ENCODE measurements around the gene ASB18. TPM values are rescaled to one million over a fixed set of nuclear protein-coding genes. Genes with fewer than 3 reads are reported as not detected.

The ASB18 gene
- total and polyA plus RNA-seq, 9 donors, result not detected

GRCh38 chr2:236155406-236155805 lies 108.8 kb downstream of the ASB18 start:
- WGBS, 3 donors, result 71 to 77% (median 73%) methylated on average over 3 of the region's 3 CpGs
- no peak for DNase-seq
- TF ChIP-seq POLR2A (IDR thresholded peaks at IDR 0.05) (no peak), EP300 (IDR thresholded peaks at IDR 0.05) (no peak), CTCF (IDR thresholded peaks at IDR 0.05) (no peak)

GRCh38 chr2:236146436-236146835 lies 117.8 kb downstream of the ASB18 start:
- Histone ChIP-seq H3K27ac (no peak overlapping the region), H3K4me3 (no peak overlapping the region), H3K4me1 (ENCODE audit: insufficient read depth) (no peaks in the 10 kb centered on the region), H3K9me3 (no peaks in the 10 kb centered on the region), H3K36me3 (no peaks in the 10 kb centered on the region), H3K27me3 (no peaks in the 10 kb centered on the region)
- TF ChIP-seq POLR2A (IDR thresholded peaks at IDR 0.05), result no peak
- TF ChIP-seq EP300 (IDR thresholded peaks at IDR 0.05), result no peak
- TF ChIP-seq CTCF (IDR thresholded peaks at IDR 0.05), result no peak
- no peak for DNase-seq
- 93 to 94% (median 93%) methylated on average over 7 of the region's 7 CpGs for WGBS, 3 donors
- intact Hi-C loops (cut with DNase I), result no loop called here

More at GRCh38 chr2:236155406-236155805, 108.8 kb downstream of the ASB18 start:
- Histone ChIP-seq H3K4me3 (no peak overlapping the region), H3K4me1 (ENCODE audit: insufficient read depth) (no peaks in the 10 kb centered on the region), H3K27me3 (no peaks in the 10 kb centered on the region), H3K9me3 (no peaks in the 10 kb centered on the region), H3K27ac (no peak overlapping the region), H3K36me3 (no peaks in the 10 kb centered on the region)
- intact Hi-C loops (cut with DNase I), result no loop called here

GRCh38 chr2:236143811-236144210 lies 120.4 kb downstream of the ASB18 start:
- no peaks in the 10 kb centered on the region for H3K36me3 ChIP-seq
- H3K27me3 ChIP-seq, result no peaks in the 10 kb centered on the region
- H3K4me3 ChIP-seq, result no peak overlapping the region
- no peaks in the 10 kb centered on the region for H3K4me1 ChIP-seq (ENCODE audit: insufficient read depth)
- intact Hi-C loops (cut with DNase I), result no loop called here
- no peaks in the 10 kb centered on the region for H3K9me3 ChIP-seq
- WGBS, 3 donors, result 87 to 95% (median 94%) methylated on average over 10 of the region's 10 CpGs
- DNase-seq, result no peak
- H3K27ac ChIP-seq, result no peak overlapping the region
- TF ChIP-seq POLR2A (IDR thresholded peaks at IDR 0.05), result no peak
- TF ChIP-seq CTCF (IDR thresholded peaks at IDR 0.05), result no peak
- no peak for TF ChIP-seq EP300 (IDR thresholded peaks at IDR 0.05)

Small RNA genes lying within 50 kb of the gene (small RNA-seq; reads per million reads assigned to genes)
- not detected for gene RF00019
- gene RNU1-31P, result not detected

Other genes starting within 250 kb of the ASB18 start
- not detected for gene GBX2, start 96.0 kb downstream of the ASB18 start, total RNA-seq
- gene GBX2, start 96.0 kb downstream of the ASB18 start, polyA plus RNA-seq, result not detected